ENCODE data around the gene PKP4. TPM values are rescaled to one million over a fixed set of nuclear protein-coding genes. Genes with fewer than 3 reads are reported as not detected.

PKP4 gene
- total and polyA plus RNA-seq, 9 donors, result 22.8 to 31.1 (median 24.8) TPM

GRCh38 chr2:158486150-158486969 is 29.6 kb downstream of the PKP4 start:
- no peak for DNase-seq
- Histone ChIP-seq H3K27ac (ENCODE audit: low read length) (no peak overlapping the region), H3K4me1 (ENCODE audit: control insufficient read depth, insufficient read depth, low read length) (peaks cover 4% of the 10 kb centered on the region), H3K4me3 (ENCODE audit: low read length) (no peak overlapping the region), H3K36me3 (ENCODE audit: control insufficient read depth, insufficient read depth, low read length) (no peaks in the 10 kb centered on the region), H3K9me3 (replicated peaks; ENCODE audit: control insufficient read depth, low read depth, low read length) (no peaks in the 10 kb centered on the region), H3K27me3 (ENCODE audit: control insufficient read depth, insufficient read depth, low read length) (no peaks in the 10 kb centered on the region)
- WGBS (ENCODE audit: insufficient coverage), result no CpG with 5 or more reads among the region's 3 CpGs

- Histone ChIP-seq H3K9me3 (replicated peaks; ENCODE audit: control insufficient read depth, low read depth, low read length) (no peaks in the 10 kb centered on the region), H3K27me3 (ENCODE audit: control insufficient read depth, insufficient read depth, low read length) (no peaks in the 10 kb centered on the region), H3K4me1 (ENCODE audit: control insufficient read depth, insufficient read depth, low read length) (peaks cover 4% of the 10 kb centered on the region), H3K4me3 (ENCODE audit: low read length) (no peak overlapping the region), H3K36me3 (ENCODE audit: control insufficient read depth, insufficient read depth, low read length) (no peaks in the 10 kb centered on the region), H3K27ac (ENCODE audit: low read length) (no peak overlapping the region)
- no peak for DNase-seq
- WGBS (ENCODE audit: insufficient coverage), result no CpG with 5 or more reads among the region's 5 CpGs
These were observed 30.2 kb downstream of the PKP4 start for GRCh38 chr2:158486970-158487325.

GRCh38 chr2:158487419-158487818 is 30.7 kb downstream of the PKP4 start:
- H3K27me3 ChIP-seq (ENCODE audit: control insufficient read depth, insufficient read depth, low read length), result no peaks in the 10 kb centered on the region
- no peak overlapping the region for H3K27ac ChIP-seq (ENCODE audit: low read length)
- no peaks in the 10 kb centered on the region for H3K36me3 ChIP-seq (ENCODE audit: control insufficient read depth, insufficient read depth, low read length)
- peaks cover 4% of the 10 kb centered on the region for H3K4me1 ChIP-seq (ENCODE audit: control insufficient read depth, insufficient read depth, low read length)
- DNase-seq, result peak; percentile 84
- H3K4me3 ChIP-seq (ENCODE audit: low read length), result no peak overlapping the region
- H3K9me3 ChIP-seq (replicated peaks; ENCODE audit: control insufficient read depth, low read depth, low read length), result no peaks in the 10 kb centered on the region

DNA sequence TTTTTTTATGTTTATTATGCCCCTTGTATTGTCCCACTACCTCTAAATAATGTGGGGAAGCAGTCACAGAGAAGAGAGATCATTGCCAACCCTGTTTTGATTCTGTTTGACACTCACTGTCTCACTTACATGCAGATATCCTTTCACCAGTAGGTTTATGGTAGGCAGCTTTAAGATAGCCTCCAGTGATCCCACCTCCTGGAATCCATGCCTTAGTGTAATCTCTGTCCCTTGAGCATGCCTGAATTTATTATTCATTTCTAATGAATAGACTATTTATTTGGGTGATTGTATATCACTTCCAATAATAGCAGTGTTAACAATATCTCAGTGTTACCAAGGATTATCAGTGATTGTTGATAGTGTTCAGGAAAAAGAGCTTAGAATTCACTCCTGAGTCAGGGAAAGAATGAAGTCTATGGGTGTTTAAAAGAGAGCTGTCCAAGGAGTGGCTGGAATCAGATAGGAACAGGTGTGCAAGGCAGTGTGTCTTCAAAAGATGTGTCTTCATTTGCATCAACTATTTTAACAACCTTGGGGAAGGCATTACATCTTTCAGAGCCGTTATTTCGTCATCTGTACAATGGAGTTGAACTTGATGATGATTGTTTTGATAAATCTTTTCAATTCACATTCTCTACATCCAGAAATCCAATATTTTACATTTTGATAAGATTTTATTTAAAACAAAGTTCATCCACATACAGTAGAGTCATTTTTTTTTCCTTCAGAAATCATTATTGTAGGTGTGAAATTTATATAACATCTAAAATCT is 31.9 kb downstream of the PKP4 start:
- WGBS (ENCODE audit: insufficient coverage), result no CpG with 5 or more reads among the region's 2 CpGs
- H3K9me3 ChIP-seq (replicated peaks; ENCODE audit: control insufficient read depth, low read depth, low read length), result no peaks in the 10 kb centered on the region
- no peaks in the 10 kb centered on the region for H3K36me3 ChIP-seq (ENCODE audit: control insufficient read depth, insufficient read depth, low read length)
- H3K4me1 ChIP-seq (ENCODE audit: control insufficient read depth, insufficient read depth, low read length), result peaks cover 4% of the 10 kb centered on the region
- H3K27ac ChIP-seq (ENCODE audit: low read length), result no peak overlapping the region
- no peak for DNase-seq
- H3K4me3 ChIP-seq (ENCODE audit: low read length), result no peak overlapping the region
- no peaks in the 10 kb centered on the region for H3K27me3 ChIP-seq (ENCODE audit: control insufficient read depth, insufficient read depth, low read length)

DNA sequence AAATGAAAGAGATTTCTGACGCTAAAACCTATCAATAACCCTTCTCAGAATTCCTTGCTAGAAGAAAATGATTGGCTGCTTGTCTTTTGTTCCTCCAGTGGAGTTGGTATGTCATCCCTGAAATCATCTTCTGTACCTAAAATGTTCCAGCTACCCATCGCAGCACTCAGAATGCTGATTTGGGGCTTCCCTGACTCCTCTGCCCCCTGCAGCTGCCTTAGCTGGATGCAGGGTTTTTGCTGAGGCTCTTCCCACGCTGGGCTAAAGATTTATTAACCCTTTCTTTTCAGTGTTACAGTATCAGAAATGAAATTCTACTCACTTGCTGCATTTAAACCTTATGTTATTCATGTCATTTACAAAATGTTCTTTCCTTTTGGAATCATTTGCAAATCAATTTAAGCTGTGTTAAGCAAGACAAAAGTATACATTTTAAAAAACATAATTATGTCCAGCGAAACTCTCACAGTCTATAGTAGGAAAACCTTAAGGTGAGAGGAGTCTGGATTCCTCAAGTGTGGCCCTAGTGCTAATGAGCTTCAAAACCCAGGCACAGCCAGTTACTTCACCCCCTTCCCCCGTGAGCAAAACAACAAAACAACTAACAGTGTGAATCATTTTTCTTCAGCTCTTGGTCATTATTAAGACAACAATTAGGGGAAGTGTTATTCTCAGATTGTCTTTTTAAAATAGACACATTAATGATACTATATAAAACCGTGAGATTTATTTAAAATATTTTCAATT is 32.8 kb downstream of the PKP4 start:
- DNase-seq, result no peak
- no peaks in the 10 kb centered on the region for H3K9me3 ChIP-seq (replicated peaks; ENCODE audit: control insufficient read depth, low read depth, low read length)
- H3K4me1 ChIP-seq (ENCODE audit: control insufficient read depth, insufficient read depth, low read length), result peaks cover 4% of the 10 kb centered on the region
- no peak overlapping the region for H3K27ac ChIP-seq (ENCODE audit: low read length)
- WGBS (ENCODE audit: insufficient coverage), result 57% methylated on average over 1 of the region's 6 CpGs
- H3K4me3 ChIP-seq (ENCODE audit: low read length), result no peak overlapping the region
- H3K27me3 ChIP-seq (ENCODE audit: control insufficient read depth, insufficient read depth, low read length), result no peaks in the 10 kb centered on the region
- no peaks in the 10 kb centered on the region for H3K36me3 ChIP-seq (ENCODE audit: control insufficient read depth, insufficient read depth, low read length)

- Histone ChIP-seq H3K36me3 (ENCODE audit: control insufficient read depth, insufficient read depth, low read length) (no peaks in the 10 kb centered on the region), H3K9me3 (replicated peaks; ENCODE audit: control insufficient read depth, low read depth, low read length) (no peaks in the 10 kb centered on the region), H3K4me3 (ENCODE audit: low read length) (no peak overlapping the region), H3K27me3 (ENCODE audit: control insufficient read depth, insufficient read depth, low read length) (no peaks in the 10 kb centered on the region), H3K4me1 (ENCODE audit: control insufficient read depth, insufficient read depth, low read length) (peaks cover 4% of the 10 kb centered on the region), H3K27ac (ENCODE audit: low read length) (no peak overlapping the region)
- DNase-seq, result no peak
- WGBS (ENCODE audit: insufficient coverage), result 100% methylated on average over 2 of the region's 4 CpGs
These were observed 34.3 kb downstream of the PKP4 start for GRCh38 chr2:158491072-158491471.

GRCh38 chr2:158493458-158493857 is 36.7 kb downstream of the PKP4 start:
- 41% methylated on average over 2 of the region's 2 CpGs for WGBS (ENCODE audit: insufficient coverage)
- Histone ChIP-seq H3K4me1 (ENCODE audit: control insufficient read depth, insufficient read depth, low read length) (peaks cover 4% of the 10 kb centered on the region), H3K4me3 (ENCODE audit: low read length) (no peak overlapping the region), H3K27ac (ENCODE audit: low read length) (no peak overlapping the region), H3K27me3 (ENCODE audit: control insufficient read depth, insufficient read depth, low read length) (no peaks in the 10 kb centered on the region), H3K36me3 (ENCODE audit: control insufficient read depth, insufficient read depth, low read length) (no peaks in the 10 kb centered on the region), H3K9me3 (replicated peaks; ENCODE audit: control insufficient read depth, low read depth, low read length) (no peaks in the 10 kb centered on the region)
- DNase-seq, result no peak

DNA sequence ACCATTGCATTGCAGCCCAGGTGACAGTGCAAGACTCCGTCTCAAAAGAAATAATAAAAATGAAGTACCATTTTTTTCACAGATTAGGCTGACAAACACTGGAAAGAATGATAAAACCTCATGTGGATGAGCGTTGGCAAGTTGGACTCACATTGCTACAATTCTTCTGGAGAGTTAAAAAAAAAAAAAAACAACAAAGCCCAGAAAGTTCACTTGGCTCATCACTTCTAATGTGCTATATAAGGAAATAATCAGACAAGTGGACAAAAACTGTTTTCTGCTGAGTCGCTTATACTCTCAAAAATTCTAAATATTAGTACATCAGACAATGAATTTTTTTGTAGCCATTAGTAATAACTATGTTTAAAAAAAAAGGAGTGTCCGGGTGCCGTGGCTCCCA is 38.4 kb downstream of the PKP4 start:
- peak; percentile 50 for DNase-seq
- H3K9me3 ChIP-seq (replicated peaks; ENCODE audit: control insufficient read depth, low read depth, low read length), result no peaks in the 10 kb centered on the region

DNA sequence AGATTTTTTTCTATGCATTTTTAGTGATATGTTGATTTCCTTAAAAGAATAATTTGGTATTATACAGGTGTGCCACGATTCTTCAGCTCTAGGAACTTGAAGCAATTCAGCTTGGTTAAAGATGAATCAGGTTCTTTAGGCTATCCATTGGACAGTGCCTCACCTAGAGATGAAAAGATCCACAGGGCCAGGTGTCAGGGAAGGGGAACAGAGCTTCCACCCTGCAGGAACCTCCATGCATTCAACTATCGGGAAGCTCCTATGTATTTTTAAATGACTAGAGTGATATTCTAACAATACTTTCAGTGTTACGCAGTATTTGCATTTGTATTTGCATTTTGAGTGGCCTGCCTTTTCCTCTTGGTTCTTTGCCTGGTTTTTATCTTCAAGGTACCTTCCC is 40.2 kb downstream of the PKP4 start:
- no peaks in the 10 kb centered on the region for H3K27me3 ChIP-seq (ENCODE audit: control insufficient read depth, insufficient read depth, low read length)
- no peaks in the 10 kb centered on the region for H3K36me3 ChIP-seq (ENCODE audit: control insufficient read depth, insufficient read depth, low read length)
- DNase-seq, result no peak
- no CpG with 5 or more reads among the region's 3 CpGs for WGBS (ENCODE audit: insufficient coverage)
- H3K4me1 ChIP-seq (ENCODE audit: control insufficient read depth, insufficient read depth, low read length), result peaks cover 9% of the 10 kb centered on the region
- H3K4me3 ChIP-seq (ENCODE audit: low read length), result no peak overlapping the region
- no peaks in the 10 kb centered on the region for H3K9me3 ChIP-seq (replicated peaks; ENCODE audit: control insufficient read depth, low read depth, low read length)
- no peak overlapping the region for H3K27ac ChIP-seq (ENCODE audit: low read length)

More for the DNA sequence above, 38.4 kb downstream of the PKP4 start:
- Histone ChIP-seq H3K4me1 (ENCODE audit: control insufficient read depth, insufficient read depth, low read length) (no peaks in the 10 kb centered on the region), H3K27me3 (ENCODE audit: control insufficient read depth, insufficient read depth, low read length) (no peaks in the 10 kb centered on the region), H3K27ac (ENCODE audit: low read length) (no peak overlapping the region), H3K36me3 (ENCODE audit: control insufficient read depth, insufficient read depth, low read length) (no peaks in the 10 kb centered on the region), H3K4me3 (ENCODE audit: low read length) (no peak overlapping the region)
- WGBS (ENCODE audit: insufficient coverage), result 69% methylated on average over 2 of the region's 5 CpGs

DNA sequence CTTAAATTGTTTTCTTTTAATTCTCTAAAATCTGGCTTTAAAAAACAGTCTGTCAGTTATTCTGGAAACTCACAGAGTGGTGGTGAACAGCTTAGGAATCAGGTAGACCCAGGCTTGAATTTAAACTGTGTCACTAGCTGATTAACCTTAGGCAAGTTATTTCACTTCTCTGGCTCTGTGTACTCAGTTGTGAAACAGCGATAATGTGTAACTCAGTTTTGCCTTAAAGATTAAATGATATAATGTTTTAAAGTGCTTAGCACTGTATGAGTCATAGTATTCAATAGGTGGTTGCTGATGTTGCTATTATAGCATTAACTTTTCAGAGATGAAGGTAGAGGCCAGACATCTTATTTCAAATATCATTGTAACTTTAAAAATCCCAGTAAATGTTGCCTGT is 40.7 kb downstream of the PKP4 start:
- H3K36me3 ChIP-seq (ENCODE audit: control insufficient read depth, insufficient read depth, low read length), result no peaks in the 10 kb centered on the region
- H3K9me3 ChIP-seq (replicated peaks; ENCODE audit: control insufficient read depth, low read depth, low read length), result no peaks in the 10 kb centered on the region
- peaks cover 12% of the 10 kb centered on the region for H3K4me1 ChIP-seq (ENCODE audit: control insufficient read depth, insufficient read depth, low read length)
- DNase-seq, result no peak
- H3K27me3 ChIP-seq (ENCODE audit: control insufficient read depth, insufficient read depth, low read length), result no peaks in the 10 kb centered on the region
- H3K4me3 ChIP-seq (ENCODE audit: low read length), result no peak overlapping the region
- H3K27ac ChIP-seq (ENCODE audit: low read length), result no peak overlapping the region
- WGBS (ENCODE audit: insufficient coverage), result no CpG with 5 or more reads among the region's 1 CpG

All from muscle of leg (tissue), 11 donors.